Uterus (tissue), 4 donors: Measurements from ENCODE around the gene MXD4. TPM values are rescaled to one million over a fixed set of nuclear protein-coding genes. Genes with fewer than 3 reads are reported as not detected.
"Not testable (repeated sequence)": the region's sequence is repeated elsewhere in the genome, so short reads cannot be mapped to it uniquely, and the experiment has no call there.

ENCODE experiments used
- DNase-seq, 2 donors: peaks; one replicate each; pipeline ENCODE4 v3.0.0-alpha.2; 2019 to 2020
- H3K27ac ChIP-seq, 2 donors: fragments of 200-600 bp; sonication (generic); 1 replicate in 1 of 2; 2 replicates in 1 of 2; pipeline ENCODE4 v1.5.1; 2016 to 2018
- H3K27me3 ChIP-seq, 2 donors: fragments of 200-600 bp; sonication (generic); one replicate each; pipeline ENCODE4 v1.5.1; 2018 to 2019; ENCODE audit warnings: control low read depth in 1 of 2
- H3K36me3 ChIP-seq, 2 donors: fragments of 200-600 bp; sonication (generic); one replicate each; pipeline ENCODE4 v1.5.1; 2019; ENCODE audit warnings: control low read depth in 1 of 2
- H3K4me1 ChIP-seq, 2 donors: fragments of 200-600 bp; sonication (generic); one replicate each; pipeline ENCODE4 v1.5.1; 2018 to 2019; ENCODE audit warnings: control low read depth in 1 of 2
- H3K4me3 ChIP-seq, 2 donors: fragments of 200-600 bp; sonication (generic); 1 replicate in 1 of 2; 2 replicates in 1 of 2; pipeline ENCODE4 v1.5.1; 2018 to 2019; ENCODE audit warnings: mild to moderate bottlenecking in 1 of 2
- H3K9me3 ChIP-seq, 2 donors: fragments of 200-600 bp; sonication (generic); one replicate each; pipeline ENCODE4 v1.5.1; 2019; ENCODE audit warnings: control low read depth in 1 of 2
- POLR2A ChIP-seq, 2 donors: fragments of 450-650 bp; IDR thresholded peaks; one replicate each; pipeline ENCODE4 v1.6.1; 2016; ENCODE audit warnings: antibody characterized with exemption in 2 of 2, mild to moderate bottlenecking in 1 of 2, moderate library complexity in 1 of 2
- intact Hi-C: fragments of 100-400 bp; cut with DNase I; formaldehyde crosslinking; loops from one replicate; pipeline ENCODE4 v1.15.1; 2023; ENCODE audit warnings: low total_unique reads
- small RNA-seq: library from RNA; depleted of rRNA; stranded (forward); fragments of <200 nt; gene quantifications from one replicate; pipeline ENCODE3, GENCODE V24; 2016
- total RNA-seq, 4 donors: library from RNA; depleted of rRNA in 3 of 4; stranded (reverse); fragments of >200 nt in 3 of 4; gene quantifications; one replicate each; pipeline versions ENCODE4 v1.1.0 to v1.2.4, GENCODE V29; 2014 to 2023
- TF ChIP-seq, protein P1 (sequence below), 4 experiments: fragments of 200-600 bp in 2 of 4; fragments of 450-650 bp in 2 of 4; sonication (generic) in 2 of 4; IDR thresholded peaks; one replicate each; pipeline ENCODE4 v1.5.1; 2016 to 2019; ENCODE audit warnings: antibody characterized with exemption in 4 of 4, mild to moderate bottlenecking in 2 of 4, moderate library complexity in 1 of 4
- donor health status: DM: yes; HTN: yes; CAD: no.

Gene MXD4
- total RNA-seq, 4 donors from 2014 or later = 15.4 to 53.1 (median 31.8) TPM

GRCh38 chr4:2218436-2218835 lies 43.5 kb downstream of the MXD4 start:
- intact Hi-C loops = no loop called here
- Histone ChIP-seq H3K36me3 (no peaks in the 10 kb centered on the region), H3K27me3 (no peaks in the 10 kb centered on the region), H3K9me3 (no peaks in the 10 kb centered on the region), H3K4me1 (no peaks in the 10 kb centered on the region), H3K4me3 (no peak overlapping the region), H3K27ac (no peak overlapping the region)
- TF ChIP-seq, protein P1, sequence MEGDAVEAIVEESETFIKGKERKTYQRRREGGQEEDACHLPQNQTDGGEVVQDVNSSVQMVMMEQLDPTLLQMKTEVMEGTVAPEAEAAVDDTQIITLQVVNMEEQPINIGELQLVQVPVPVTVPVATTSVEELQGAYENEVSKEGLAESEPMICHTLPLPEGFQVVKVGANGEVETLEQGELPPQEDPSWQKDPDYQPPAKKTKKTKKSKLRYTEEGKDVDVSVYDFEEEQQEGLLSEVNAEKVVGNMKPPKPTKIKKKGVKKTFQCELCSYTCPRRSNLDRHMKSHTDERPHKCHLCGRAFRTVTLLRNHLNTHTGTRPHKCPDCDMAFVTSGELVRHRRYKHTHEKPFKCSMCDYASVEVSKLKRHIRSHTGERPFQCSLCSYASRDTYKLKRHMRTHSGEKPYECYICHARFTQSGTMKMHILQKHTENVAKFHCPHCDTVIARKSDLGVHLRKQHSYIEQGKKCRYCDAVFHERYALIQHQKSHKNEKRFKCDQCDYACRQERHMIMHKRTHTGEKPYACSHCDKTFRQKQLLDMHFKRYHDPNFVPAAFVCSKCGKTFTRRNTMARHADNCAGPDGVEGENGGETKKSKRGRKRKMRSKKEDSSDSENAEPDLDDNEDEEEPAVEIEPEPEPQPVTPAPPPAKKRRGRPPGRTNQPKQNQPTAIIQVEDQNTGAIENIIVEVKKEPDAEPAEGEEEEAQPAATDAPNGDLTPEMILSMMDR (IDR thresholded peaks at IDR 0.05) = no peak
- no peak for TF ChIP-seq POLR2A (IDR thresholded peaks at IDR 0.05)
- DNase-seq = no peak

- TF ChIP-seq POLR2A (IDR thresholded peaks at IDR 0.05) = no peak
- TF ChIP-seq, protein P1 (IDR thresholded peaks at IDR 0.05) = no peak
- H3K27ac ChIP-seq = no peak overlapping the region
- H3K9me3 ChIP-seq = no peaks in the 10 kb centered on the region
- no peak overlapping the region for H3K4me3 ChIP-seq
- DNase-seq = no peak
- intact Hi-C loops = no loop called here
- no peaks in the 10 kb centered on the region for H3K4me1 ChIP-seq
- no peaks in the 10 kb centered on the region for H3K36me3 ChIP-seq
- no peaks in the 10 kb centered on the region for H3K27me3 ChIP-seq
These were observed 44.2 kb downstream of the MXD4 start for GRCh38 chr4:2217726-2218125.

GRCh38 chr4:2212831-2213230 lies 49.1 kb downstream of the MXD4 start:
- no peak overlapping the region for H3K4me3 ChIP-seq
- DNase-seq = no peak
- H3K36me3 ChIP-seq = no peaks in the 10 kb centered on the region
- H3K4me1 ChIP-seq = no peaks in the 10 kb centered on the region
- no peak for TF ChIP-seq POLR2A (IDR thresholded peaks at IDR 0.05)
- TF ChIP-seq, protein P1 (IDR thresholded peaks at IDR 0.05) = no peak
- no peaks in the 10 kb centered on the region for H3K9me3 ChIP-seq
- intact Hi-C loops = no loop called here
- no peaks in the 10 kb centered on the region for H3K27me3 ChIP-seq
- H3K27ac ChIP-seq = no peak overlapping the region

GRCh38 chr4:2202789-2203188 lies 59.1 kb downstream of the MXD4 start:
- H3K27me3 ChIP-seq, H3K4me3 ChIP-seq, DNase-seq, H3K4me1 ChIP-seq, H3K36me3 ChIP-seq, H3K9me3 ChIP-seq, intact Hi-C loops, H3K27ac ChIP-seq: not testable (repeated sequence)

Small RNAs within 50 kb of the gene (small RNA-seq; reads per million reads assigned to genes)
- gene COX6B1P5 = not detected

Other genes with a start within 250 kb of the MXD4 start
- gene NAT8L, start 202.8 kb downstream of the MXD4 start, total RNA-seq = 1 to 10 TPM in 1 of 4 donors, under 1 TPM in 1, not detected in 2; 0.27 to 1.2 TPM
- 10 to 100 TPM in 3 of 4 donors, 1 to 10 TPM in 1; 7.4 to 29.9 (median 14.2) TPM for gene HAUS3, start 20.0 kb downstream of the MXD4 start, total RNA-seq
- gene POLN, start 20.0 kb downstream of the MXD4 start, total RNA-seq = 1 to 10 TPM in 2 of 4 donors, under 1 TPM in 1, not detected in 1; 0.26 to 5.8 (median 5.5) TPM
- gene ZFYVE28, start 156.5 kb upstream of the MXD4 start, total RNA-seq = 10 to 100 TPM in 3 of 4 donors, 1 to 10 TPM in 1; 5.4 to 16.7 (median 13.4) TPM
- under 1 TPM in 2 of 4 donors, not detected in 2; 0.21 to 0.46 TPM for gene CFAP99, start 156.8 kb upstream of the MXD4 start, total RNA-seq
- 10 to 100 TPM; 10.8 to 57.9 (median 33.9) TPM for gene RNF4, start 207.0 kb upstream of the MXD4 start, total RNA-seq